IPS-18a (cell line): ENCODE results near the gene NAV2.

Source experiments
- H3K27ac ChIP-seq: one replicate; pipeline ENCODE4 v1.5.1; 2013; ENCODE audit warnings: low read length
- H3K27me3 ChIP-seq: one replicate; pipeline ENCODE4 v1.6.1; 2013; ENCODE audit warnings: mild to moderate bottlenecking, low read length; ENCODE audit not compliant: control insufficient read depth, insufficient read depth
- H3K36me3 ChIP-seq: one replicate; pipeline ENCODE4 v1.6.1; 2013; ENCODE audit warnings: low read depth, low read length; ENCODE audit not compliant: control insufficient read depth
- H3K4me1 ChIP-seq: one replicate; pipeline ENCODE4 v1.6.1; 2013; ENCODE audit warnings: low read depth, low read length; ENCODE audit not compliant: control insufficient read depth
- H3K4me3 ChIP-seq: one replicate; pipeline ENCODE4 v1.5.1; 2013; ENCODE audit warnings: low read length
- H3K9ac ChIP-seq: one replicate; pipeline ENCODE4 v1.6.1; 2013; ENCODE audit warnings: mild to moderate bottlenecking, low read length, moderate library complexity
- H3K9me3 ChIP-seq: one replicate; pipeline ENCODE4 v1.6.1; 2013; ENCODE audit warnings: low read depth, low read length; ENCODE audit not compliant: control insufficient read depth

NAV2 gene

GRCh38 chr11:20056950-20057943, 344.6 kb downstream of the NAV2 start:
- Histone ChIP-seq H3K4me3 (no peak overlapping the region), H3K36me3 (peaks cover 93% of the 10 kb centered on the region), H3K9ac (no peak overlapping the region), H3K4me1 (peaks cover 4% of the 10 kb centered on the region), H3K27me3 (no peaks in the 10 kb centered on the region), H3K27ac (no peak overlapping the region), H3K9me3 (no peaks in the 10 kb centered on the region)

- Histone ChIP-seq H3K4me1 (peaks cover 6% of the 10 kb centered on the region), H3K4me3 (no peak overlapping the region), H3K27ac (no peak overlapping the region), H3K9me3 (no peaks in the 10 kb centered on the region), H3K36me3 (peaks cover 79% of the 10 kb centered on the region), H3K9ac (no peak overlapping the region), H3K27me3 (no peaks in the 10 kb centered on the region)
These were observed 346.3 kb downstream of the NAV2 start for GRCh38 chr11:20058749-20059458.

DNA sequence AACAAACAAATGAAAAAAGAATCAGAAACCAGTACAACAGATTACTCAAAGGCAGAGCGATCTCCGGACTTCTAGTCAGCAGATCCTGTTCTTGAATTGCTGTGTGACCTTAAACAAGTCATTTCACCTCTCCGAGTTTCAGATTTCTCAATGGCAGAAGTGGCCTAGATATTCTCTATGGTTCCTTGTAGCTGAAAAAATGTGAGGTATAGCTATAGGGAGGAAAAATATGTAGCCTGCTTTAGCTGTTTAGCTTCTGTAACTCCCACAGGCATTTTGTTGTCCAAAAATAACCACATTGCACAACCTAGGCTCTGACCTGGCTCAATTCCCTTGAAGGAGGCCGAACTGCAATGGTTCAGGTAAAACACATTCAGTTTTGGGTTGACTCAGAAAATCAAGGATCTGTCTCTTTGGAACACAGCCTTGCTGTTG, 347.0 kb downstream of the NAV2 start:
- H3K4me3 ChIP-seq: no peak overlapping the region
- H3K9ac ChIP-seq: no peak overlapping the region
- no peaks in the 10 kb centered on the region for H3K9me3 ChIP-seq
- no peak overlapping the region for H3K27ac ChIP-seq
- peaks cover 72% of the 10 kb centered on the region for H3K36me3 ChIP-seq
- peaks cover 12% of the 10 kb centered on the region for H3K4me1 ChIP-seq
- no peaks in the 10 kb centered on the region for H3K27me3 ChIP-seq

DNA sequence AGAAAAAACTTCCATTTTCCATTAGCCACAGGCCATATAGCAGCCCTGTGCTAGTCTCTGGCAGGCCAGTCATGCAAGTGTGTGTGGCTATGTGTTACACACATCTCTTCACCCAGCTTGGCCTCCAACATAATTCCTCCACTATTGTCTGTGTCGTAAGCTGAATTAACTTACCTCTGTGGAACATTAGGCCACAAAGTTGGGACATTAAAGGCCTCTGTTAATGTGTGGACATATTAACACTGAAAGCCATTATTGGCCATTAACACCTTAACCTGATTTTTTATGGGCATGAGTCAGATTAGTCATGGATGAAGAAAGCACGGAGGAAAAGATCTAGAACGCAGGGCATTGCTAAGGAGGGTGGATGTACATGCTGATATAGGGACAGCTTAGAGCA, 347.5 kb downstream of the NAV2 start:
- no peaks in the 10 kb centered on the region for H3K27me3 ChIP-seq
- H3K9ac ChIP-seq: no peak overlapping the region
- H3K27ac ChIP-seq: no peak overlapping the region
- no peak overlapping the region for H3K4me3 ChIP-seq
- H3K36me3 ChIP-seq: peaks cover 67% of the 10 kb centered on the region
- H3K4me1 ChIP-seq: peaks cover 18% of the 10 kb centered on the region
- no peaks in the 10 kb centered on the region for H3K9me3 ChIP-seq

- no peak overlapping the region for H3K27ac ChIP-seq
- peaks cover 61% of the 10 kb centered on the region for H3K36me3 ChIP-seq
- H3K9ac ChIP-seq: no peak overlapping the region
- H3K9me3 ChIP-seq: no peaks in the 10 kb centered on the region
- no peak overlapping the region for H3K4me3 ChIP-seq
- no peaks in the 10 kb centered on the region for H3K27me3 ChIP-seq
- H3K4me1 ChIP-seq: peaks cover 23% of the 10 kb centered on the region
These were observed 348.1 kb downstream of the NAV2 start for GRCh38 chr11:20060647-20061205.

- Histone ChIP-seq H3K27me3 (no peaks in the 10 kb centered on the region), H3K4me3 (no peak overlapping the region), H3K9ac (no peak overlapping the region), H3K36me3 (peaks cover 57% of the 10 kb centered on the region), H3K27ac (no peak overlapping the region), H3K4me1 (peaks cover 34% of the 10 kb centered on the region), H3K9me3 (no peaks in the 10 kb centered on the region)
These were observed 349.1 kb downstream of the NAV2 start for GRCh38 chr11:20061776-20062175.

GRCh38 chr11:20064961-20065405, 352.3 kb downstream of the NAV2 start:
- Histone ChIP-seq H3K4me1 (peaks cover 30% of the 10 kb centered on the region), H3K9ac (no peak overlapping the region), H3K27ac (no peak overlapping the region), H3K27me3 (no peaks in the 10 kb centered on the region), H3K36me3 (peaks cover 45% of the 10 kb centered on the region), H3K9me3 (no peaks in the 10 kb centered on the region), H3K4me3 (no peak overlapping the region)

GRCh38 chr11:20065406-20065805, 352.8 kb downstream of the NAV2 start:
- Histone ChIP-seq H3K27ac (no peak overlapping the region), H3K27me3 (no peaks in the 10 kb centered on the region), H3K36me3 (peaks cover 45% of the 10 kb centered on the region), H3K9ac (no peak overlapping the region), H3K4me1 (peaks cover 30% of the 10 kb centered on the region), H3K9me3 (no peaks in the 10 kb centered on the region), H3K4me3 (no peak overlapping the region)

DNA sequence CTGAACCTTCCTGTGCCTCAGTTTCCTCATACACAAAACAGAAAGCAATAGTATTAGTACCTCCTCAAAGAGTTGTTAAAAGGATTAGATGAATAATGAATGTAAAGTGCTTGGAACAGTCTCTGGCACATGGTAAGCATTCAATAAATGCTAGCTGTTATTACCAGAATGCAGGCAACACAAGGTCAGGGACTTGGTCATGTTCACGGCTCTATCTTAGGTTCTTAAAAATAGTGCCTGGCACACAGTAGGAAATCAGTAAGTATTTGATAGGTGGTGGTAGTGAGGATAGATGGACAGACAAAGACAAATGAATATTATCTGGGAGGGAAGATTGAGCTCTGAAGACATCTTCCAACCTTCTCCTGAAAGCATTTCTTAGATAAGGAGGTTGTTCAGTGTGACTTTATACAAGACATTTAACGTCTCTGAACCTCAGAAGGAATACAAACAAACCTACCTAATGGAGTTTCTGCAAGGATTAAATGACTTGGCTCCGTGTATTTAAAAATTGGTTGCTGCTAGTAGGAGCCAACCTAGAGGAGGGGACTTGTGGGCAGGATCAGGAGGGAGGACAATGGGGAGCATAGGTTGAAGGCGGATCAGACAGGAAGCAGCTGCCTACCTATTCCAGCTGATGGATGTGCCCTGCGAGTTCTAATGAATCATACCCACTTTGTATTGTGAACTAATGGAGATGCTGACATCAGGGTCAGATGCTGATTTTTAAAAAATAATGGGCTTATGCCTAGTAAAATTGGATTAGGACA, 353.6 kb downstream of the NAV2 start:
- peaks cover 30% of the 10 kb centered on the region for H3K4me1 ChIP-seq
- H3K9ac ChIP-seq: no peak overlapping the region
- H3K36me3 ChIP-seq: peaks cover 40% of the 10 kb centered on the region
- no peak overlapping the region for H3K27ac ChIP-seq
- H3K27me3 ChIP-seq: no peaks in the 10 kb centered on the region
- no peaks in the 10 kb centered on the region for H3K9me3 ChIP-seq
- H3K4me3 ChIP-seq: no peak overlapping the region

DNA sequence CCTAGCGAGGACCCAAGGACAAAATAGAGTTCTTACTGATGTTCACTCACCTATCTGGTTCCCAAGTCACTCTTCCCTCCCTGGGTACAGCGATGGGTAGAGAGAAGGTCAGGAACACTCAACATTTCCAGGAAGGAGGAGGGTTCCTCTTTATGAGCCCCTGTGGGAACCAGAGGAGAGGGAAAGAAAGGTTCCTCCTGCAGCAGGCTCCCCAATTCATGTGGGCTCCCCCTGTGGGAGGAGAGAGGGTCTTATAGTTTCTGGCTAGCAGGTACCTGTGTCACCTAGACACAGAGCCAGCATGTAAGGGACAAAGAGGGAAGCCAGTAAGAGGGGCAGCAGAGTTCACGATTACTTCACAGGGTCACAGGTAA, 354.1 kb downstream of the NAV2 start:
- Histone ChIP-seq H3K9ac (no peak overlapping the region), H3K36me3 (peaks cover 39% of the 10 kb centered on the region)

GRCh38 chr11:20067665-20068064, 355.0 kb downstream of the NAV2 start:
- H3K9me3 ChIP-seq: no peaks in the 10 kb centered on the region
- peaks cover 33% of the 10 kb centered on the region for H3K36me3 ChIP-seq
- no peak overlapping the region for H3K27ac ChIP-seq
- H3K4me1 ChIP-seq: peaks cover 30% of the 10 kb centered on the region
- no peak overlapping the region for H3K4me3 ChIP-seq
- H3K9ac ChIP-seq: no peak overlapping the region
- H3K27me3 ChIP-seq: no peaks in the 10 kb centered on the region

More for the DNA sequence above, 354.1 kb downstream of the NAV2 start:
- no peak overlapping the region for H3K27ac ChIP-seq
- no peaks in the 10 kb centered on the region for H3K9me3 ChIP-seq
- H3K4me1 ChIP-seq: peaks cover 30% of the 10 kb centered on the region
- no peaks in the 10 kb centered on the region for H3K27me3 ChIP-seq
- H3K4me3 ChIP-seq: no peak overlapping the region
